Measurements from ENCODE around the gene CNKSR3.

CNKSR3 gene

DNA sequence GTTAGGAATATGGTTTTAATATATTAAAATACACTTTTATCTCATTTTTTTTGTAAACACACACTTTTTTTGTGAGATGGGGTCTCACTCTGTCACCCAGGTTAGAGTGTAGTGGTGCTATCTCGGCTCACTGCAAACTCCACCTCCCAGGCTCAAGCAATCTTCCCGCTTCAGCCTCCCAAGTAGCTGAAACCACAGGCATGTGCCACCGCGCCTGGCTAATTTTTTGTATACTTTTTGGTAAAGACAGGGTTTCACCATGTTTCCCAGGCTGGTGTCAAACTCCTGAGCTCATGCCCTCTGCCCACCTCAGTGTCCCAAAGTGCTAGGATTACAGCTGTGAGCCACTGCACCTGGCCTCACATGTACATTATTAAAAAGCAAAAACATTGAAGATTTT is 164.7 kb downstream of the CNKSR3 start:
- no peak for DNase-seq (ENCODE audit: low spot score)

DNA sequence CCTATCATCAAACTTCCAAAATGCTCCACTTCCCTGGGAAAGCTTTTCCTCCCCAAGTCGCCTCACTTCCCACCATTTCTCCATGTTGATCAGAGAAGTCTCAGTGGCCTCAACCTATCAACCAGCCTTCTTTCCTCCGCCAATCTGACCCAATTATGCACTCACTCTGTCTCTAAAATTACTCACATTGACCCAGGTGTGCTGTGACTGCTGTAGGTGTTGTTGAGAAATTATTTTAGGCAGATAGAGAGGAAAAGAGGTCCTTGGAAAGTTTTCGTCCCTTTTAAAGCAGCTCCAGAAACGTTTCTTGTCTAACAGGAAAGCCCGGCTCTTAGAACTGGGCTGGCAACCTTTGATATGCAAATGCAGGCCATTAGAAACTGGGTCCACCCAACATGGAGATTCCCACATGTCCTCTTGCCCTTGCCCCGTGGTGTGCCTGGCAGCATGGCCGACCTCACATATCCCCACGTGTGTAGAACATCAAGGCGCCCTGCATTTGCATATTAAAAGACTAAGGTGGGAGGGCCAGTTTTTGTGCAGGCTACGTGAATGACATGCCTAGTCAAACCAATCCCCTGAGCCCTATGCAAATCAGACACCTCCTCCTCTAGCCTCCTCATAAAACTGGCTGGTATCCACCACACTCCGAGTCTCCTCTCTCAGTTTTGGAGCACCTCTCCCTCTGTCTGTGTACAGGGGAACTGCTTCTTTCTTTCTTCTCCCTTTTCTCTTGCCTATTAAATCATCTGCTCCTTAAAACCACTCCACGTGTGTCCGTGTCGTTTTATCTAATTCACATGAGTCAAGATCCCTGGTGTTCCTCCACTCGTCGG is 166.8 kb downstream of the CNKSR3 start:
- DNase-seq (ENCODE audit: low spot score), result peak; percentile 9

- no peak for DNase-seq (ENCODE audit: low spot score)
Observed at GRCh38 chr6:154341871-154342270, 168.6 kb downstream of the CNKSR3 start.

DNA sequence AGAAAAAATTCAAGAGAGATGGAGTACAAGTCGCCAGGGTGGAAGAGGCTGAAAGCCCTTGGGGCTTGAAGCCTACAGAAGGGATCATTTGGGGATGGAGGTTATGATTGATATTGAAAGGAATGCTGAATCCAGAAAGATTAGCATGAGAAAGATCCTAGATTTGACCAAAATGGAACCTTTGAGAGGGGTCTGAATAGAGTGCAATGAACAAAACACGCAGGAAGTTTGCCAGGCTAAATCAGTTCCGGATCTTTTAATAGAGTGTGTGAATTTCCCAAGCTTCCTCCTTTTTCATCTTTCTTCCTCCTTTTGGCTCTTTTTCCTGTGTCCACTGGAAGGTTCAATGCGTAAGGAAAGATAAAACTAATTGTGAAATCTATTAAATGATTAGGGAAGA is 169.1 kb downstream of the CNKSR3 start:
- no peak for DNase-seq (ENCODE audit: low spot score)
